Motor neuron (in vitro differentiated cells): ENCODE data around the gene C16orf95. TPM values are rescaled to one million over a fixed set of nuclear protein-coding genes. Genes with fewer than 3 reads are reported as not detected.

Experiments
- ATAC-seq, 8 experiments: fragments of 200-7000 bp; cut with Tn5 transposase; replicated peaks in 6 of 8; 2 replicates each; pipeline ENCODE4 v1.8.0; 2021; ENCODE audit warnings: mild to moderate bottlenecking in 8 of 8, moderate library complexity in 8 of 8
- H3K27ac ChIP-seq, 2 donors: fragments of 250-450 bp; sonication (Bioruptor Pico); 2 replicates each; pipeline ENCODE4 v1.9.0; 2021; ENCODE audit warnings: antibody characterized with exemption in 2 of 2, mild to moderate bottlenecking in 2 of 2, moderate library complexity in 1 of 2
- H3K4me1 ChIP-seq, 2 donors: fragments of 250-450 bp; sonication (Bioruptor Pico); replicated peaks in 1 of 2; 2 replicates each; pipeline ENCODE4 v1.6.1; 2021; ENCODE audit warnings: antibody characterized with exemption in 2 of 2, mild to moderate bottlenecking in 2 of 2, moderate library complexity in 1 of 2
- H3K4me3 ChIP-seq, 5 donors: fragments of 250-450 bp; sonication (Bioruptor Pico); 2 replicates each; pipeline ENCODE4 v1.9.0; 2021; ENCODE audit warnings: antibody characterized with exemption in 5 of 5, mild to moderate bottlenecking in 5 of 5, moderate library complexity in 4 of 5
- WGBS, 10 experiments: fragments of 450-650 bp; shearing (Covaris generic); methylation state at CpG; one replicate each; pipeline ENCODE4 v1.0.0; 2022; 5-methylcytosine and 5-hydroxymethylcytosine counted together
- in situ Hi-C, 9 experiments: fragments of 400-800 bp; cut with MboI; loops; one replicate each; pipeline ENCODE4 v1.15.0; 2021; ENCODE audit warnings: low sequenced_read_pairs in 9 of 9, low pct_unique_long_range_greater_than_20kb in 2 of 9; ENCODE audit not compliant: unreplicated experiment in 9 of 9
- total RNA-seq, 8 experiments: library from RNA; unstranded; fragments of 300-600 nt; gene quantifications; 2 replicates each; pipeline versions ENCODE4 v1.2.3 to v1.2.4, GENCODE V29; 2022

C16orf95 gene
- total RNA-seq, 8 experiments from 2014 or later, result 2.9 to 5.4 (median 4.2) TPM

DNA sequence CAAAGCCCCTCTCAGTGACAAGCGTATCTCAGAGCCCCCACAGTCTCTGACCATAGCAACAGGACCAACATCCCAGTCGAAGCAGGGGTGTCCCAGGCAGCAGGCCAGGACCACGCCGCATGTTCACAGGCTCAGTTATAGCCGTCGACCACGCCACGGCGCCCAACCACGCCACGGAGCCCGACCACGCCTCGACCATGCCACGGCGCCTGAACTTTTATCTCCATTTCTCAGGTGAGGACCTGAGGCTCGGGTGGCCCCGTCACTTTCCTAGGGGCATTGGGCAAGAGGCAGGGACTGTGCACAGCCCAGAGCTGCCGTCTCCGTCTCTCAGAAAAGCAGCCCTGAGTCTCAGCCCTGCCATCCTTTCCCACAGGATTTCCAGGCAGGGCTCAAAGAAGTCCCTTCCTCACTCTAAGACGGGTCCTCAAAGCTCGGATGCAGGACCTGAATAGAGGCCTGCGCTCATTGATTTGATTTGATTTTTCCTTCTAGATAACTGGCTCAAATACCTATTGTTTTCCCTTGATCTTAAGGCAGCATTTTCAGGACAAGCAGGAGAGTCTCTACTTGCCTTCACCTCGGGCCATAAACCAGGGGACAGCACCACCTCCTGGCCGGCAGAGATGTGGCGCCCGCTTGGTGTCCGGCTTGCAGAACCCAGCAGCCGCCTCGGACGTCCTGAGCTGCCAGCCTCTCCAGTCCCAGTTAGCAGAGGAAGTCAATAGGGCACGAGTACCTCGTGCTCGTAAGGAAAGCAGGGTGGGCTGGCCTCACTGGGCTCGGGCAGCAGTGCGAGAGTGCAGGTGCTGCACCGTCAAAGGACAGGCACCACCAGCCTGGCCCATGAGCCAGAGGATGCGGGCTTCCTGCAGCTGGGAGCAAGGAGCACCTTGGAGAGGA lies 38.8 kb downstream of the C16orf95 start:
- WGBS, 10 experiments, result 19 to 80% (median 33%) methylated on average over 3 to 20 of the region's 38 CpGs; no CpG with 5 or more reads in 5 of the 10 experiments
- no peak overlapping the region for H3K27ac ChIP-seq

DNA sequence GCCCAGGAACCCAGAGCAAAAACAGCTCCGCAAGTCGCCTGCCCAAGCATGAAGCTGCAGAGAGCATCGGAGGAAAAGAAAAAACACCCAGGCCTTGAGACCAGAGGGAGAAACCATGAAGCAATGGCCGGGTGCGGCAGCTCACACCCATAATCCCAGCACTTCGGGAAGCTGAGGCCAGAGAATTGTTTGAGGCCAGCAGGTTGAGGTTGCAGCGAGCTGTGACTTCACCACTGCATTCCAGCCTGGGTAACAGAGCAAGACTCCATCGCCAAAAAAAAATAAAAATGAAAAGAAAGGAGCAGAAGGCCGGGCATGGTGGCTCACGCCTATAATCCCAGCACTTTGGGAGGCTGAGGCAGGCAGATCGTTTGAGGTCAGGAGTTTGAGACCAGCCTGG lies 40.3 kb downstream of the C16orf95 start:
- no peak overlapping the region for H3K4me3 ChIP-seq
- peaks cover 10 to 11% of the 10 kb centered on the region in 2 donors for H3K4me1 ChIP-seq
- H3K27ac ChIP-seq, result no peak overlapping the region
- 70 to 100% (median 88%) methylated on average over 1 to 11 of the region's 11 CpGs; no CpG with 5 or more reads in 3 of the 10 experiments for WGBS, 10 experiments
- in situ Hi-C loops, result loop anchor here in 8 of 9 experiments (10.0 to 25.0 kb wide), 3 partner anchors 215 to 715 kb away; partner anchors contain the start of genes FOXC2 (in 7 of the 8) and MTHFSD (in 5 of the 8)
- ATAC-seq, result no peak

More for the DNA sequence above, 38.8 kb downstream of the C16orf95 start:
- in situ Hi-C loops, result loop anchor here in 8 of 9 experiments (10.0 to 25.0 kb wide), 3 partner anchors 216 to 716 kb away; partner anchors contain the start of genes FOXC2 (in 7 of the 8) and MTHFSD (in 5 of the 8)
- ATAC-seq, result peak; percentile 92 to 99 (median 97)
- H3K4me1 ChIP-seq, result peaks cover 10 to 11% of the 10 kb centered on the region in 2 donors
- H3K4me3 ChIP-seq, result no peak overlapping the region

DNA sequence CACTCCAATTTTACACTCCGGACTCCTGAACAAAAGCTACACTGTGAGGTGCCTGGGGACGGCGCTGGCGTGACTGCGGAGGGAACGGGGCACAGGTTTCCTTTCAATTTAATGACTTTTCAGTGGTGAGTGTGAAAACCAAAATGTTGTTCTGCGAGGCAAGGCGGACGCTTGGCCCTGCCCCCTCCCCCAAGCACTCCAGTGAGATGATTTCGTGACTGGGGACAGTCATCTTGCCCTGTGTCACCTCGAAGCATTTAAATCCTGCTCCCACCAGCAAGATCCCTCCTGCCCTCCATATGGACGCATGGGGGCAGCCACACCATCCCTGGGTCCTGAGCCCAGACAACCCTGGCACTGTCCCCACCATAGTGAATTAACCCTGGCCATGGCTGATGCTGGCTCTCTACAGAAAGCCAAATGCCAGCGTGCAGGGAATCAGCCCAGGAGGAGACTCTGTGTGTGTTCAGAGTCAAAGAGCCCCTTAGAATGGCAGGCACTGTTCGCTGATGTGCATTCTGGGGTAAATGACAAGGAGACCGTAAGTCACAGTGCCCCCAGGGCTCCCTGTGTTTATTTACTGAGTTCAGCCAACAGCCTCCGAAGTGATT lies 41.0 kb downstream of the C16orf95 start:
- peak in 4 of 8 experiments; percentile 7 to 24 (median 18) for ATAC-seq
- 60 to 100% (median 70%) methylated on average over 1 to 9 of the region's 16 CpGs; no CpG with 5 or more reads in 1 of the 10 experiments for WGBS, 10 experiments
- Histone ChIP-seq H3K4me1 (peaks cover 10 to 11% of the 10 kb centered on the region in 2 donors), H3K27ac (no peak overlapping the region), H3K4me3 (no peak overlapping the region)
- in situ Hi-C loops, result loop anchor here in 8 of 9 experiments (10.0 to 25.0 kb wide), 3 partner anchors 214 to 714 kb away; partner anchors contain the start of genes FOXC2 (in 7 of the 8) and MTHFSD (in 5 of the 8)

DNA sequence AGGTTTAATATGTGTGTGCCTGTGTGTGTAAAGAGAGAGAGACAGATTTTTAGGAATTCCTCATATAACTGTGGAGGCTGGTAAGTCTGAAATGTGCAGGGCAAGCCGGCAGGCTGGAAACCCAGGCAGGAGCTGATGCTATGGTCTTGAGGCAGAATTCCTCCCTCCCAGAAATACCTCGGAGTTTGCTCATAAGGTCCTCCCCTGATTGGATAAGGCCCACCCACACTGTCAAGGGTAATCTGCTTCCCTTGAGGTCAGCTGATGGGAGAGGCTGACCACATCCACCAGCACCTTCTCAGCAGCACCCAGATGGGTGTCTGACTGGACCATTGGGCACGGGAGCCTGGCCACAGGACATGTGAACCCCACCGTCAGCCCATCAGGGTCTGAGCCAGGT lies 42.4 kb downstream of the C16orf95 start:
- H3K4me3 ChIP-seq, result no peak overlapping the region
- peaks cover 10 to 11% of the 10 kb centered on the region in 2 donors for H3K4me1 ChIP-seq
- 40 to 100% (median 94%) methylated on average over 1 to 3 of the region's 4 CpGs; no CpG with 5 or more reads in 5 of the 10 experiments for WGBS, 10 experiments
- in situ Hi-C loops, result loop anchor here in 8 of 9 experiments (10.0 to 25.0 kb wide), 3 partner anchors 212 to 712 kb away; partner anchors contain the start of genes FOXC2 (in 7 of the 8) and MTHFSD (in 5 of the 8)
- no peak overlapping the region for H3K27ac ChIP-seq
- ATAC-seq, result no peak

DNA sequence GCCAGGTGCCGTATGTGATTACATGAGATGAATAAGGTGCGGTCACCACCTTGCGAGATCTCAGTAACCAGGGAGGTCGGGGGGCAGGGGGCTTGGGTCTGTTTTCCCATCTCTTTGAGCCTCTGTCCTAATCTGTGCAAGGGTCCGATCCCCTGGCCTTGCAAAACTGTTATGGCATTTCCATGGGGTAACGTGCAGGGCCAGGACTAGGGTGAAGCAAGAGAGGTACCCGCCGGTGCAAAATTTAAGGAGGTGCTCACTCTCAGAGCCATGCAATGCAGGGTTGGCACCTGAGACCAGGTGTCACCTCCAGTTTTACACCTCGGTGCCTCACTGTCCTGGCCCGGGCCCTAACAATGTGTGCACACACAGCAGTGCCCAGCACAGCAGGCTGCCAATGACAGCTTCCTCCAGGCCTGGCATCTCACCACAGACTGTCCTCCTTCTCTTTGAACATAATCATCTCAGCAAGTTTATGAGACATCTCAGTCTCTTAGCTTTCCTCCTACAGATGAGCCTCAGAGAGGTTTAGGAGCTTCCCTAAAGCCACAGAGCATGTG lies 43.6 kb downstream of the C16orf95 start:
- peaks cover 10 to 11% of the 10 kb centered on the region in 2 donors for H3K4me1 ChIP-seq
- in situ Hi-C loops, result loop anchor here in 2 of 9 experiments (10.0 kb wide), 1 partner anchor 709 kb away; the partner anchor contains the start of gene FOXC2 (in 2 of the 2)
- no peak overlapping the region for H3K4me3 ChIP-seq
- WGBS, 10 experiments, result 71 to 100% (median 90%) methylated on average over 1 to 3 of the region's 10 CpGs; no CpG with 5 or more reads in 3 of the 10 experiments
- no peak overlapping the region for H3K27ac ChIP-seq
- no peak for ATAC-seq

DNA sequence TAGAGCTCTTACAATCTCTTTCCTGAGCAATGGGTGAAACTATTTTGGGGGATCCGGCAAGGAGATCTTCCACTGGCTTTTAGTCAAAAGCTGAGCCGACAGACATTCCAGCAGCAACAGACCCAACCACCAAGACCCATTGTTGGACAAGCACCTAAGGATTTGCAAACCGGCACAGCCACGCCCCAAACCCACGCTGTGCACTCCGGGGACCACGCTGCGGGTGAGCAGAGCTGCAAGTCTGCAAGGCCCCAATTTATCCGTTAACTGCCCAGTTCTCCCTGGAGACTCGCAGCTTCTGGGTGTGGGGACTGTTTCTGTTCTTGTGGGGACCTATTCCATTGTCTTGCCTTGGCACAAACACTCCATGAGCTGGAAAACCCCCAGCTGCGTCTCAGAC lies 45.9 kb downstream of the C16orf95 start:
- Histone ChIP-seq H3K27ac (no peak overlapping the region), H3K4me3 (no peak overlapping the region), H3K4me1 (peaks cover 9 to 11% of the 10 kb centered on the region in 2 donors)
- no peak for ATAC-seq
- 87 to 90% (median 89%) methylated on average over 2 to 9 of the region's 11 CpGs; no CpG with 5 or more reads in 6 of the 10 experiments for WGBS, 10 experiments
- in situ Hi-C loops, result loop anchor here in 2 of 9 experiments (10.0 kb wide), 1 partner anchor 706 kb away; the partner anchor contains the start of gene FOXC2 (in 2 of the 2)

DNA sequence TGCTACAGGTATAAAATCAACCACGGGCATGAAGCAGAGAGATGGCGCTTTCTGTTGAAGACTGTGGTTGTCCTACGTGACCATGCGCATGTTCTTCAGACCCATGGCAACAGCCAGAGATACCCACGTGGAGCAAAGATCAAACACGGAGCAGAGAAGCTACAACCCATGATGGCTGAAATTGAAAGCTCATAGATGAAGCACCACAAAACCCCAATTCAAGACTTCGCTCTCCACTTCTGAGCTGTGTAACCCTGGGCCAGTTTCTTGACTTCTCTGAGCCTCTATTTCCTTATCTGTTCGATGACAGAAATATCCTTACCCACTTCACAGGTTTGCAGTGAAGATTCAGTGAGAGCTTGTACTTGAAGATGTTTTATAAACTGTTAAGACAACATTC lies 49.6 kb downstream of the C16orf95 start:
- H3K27ac ChIP-seq, result no peak overlapping the region
- ATAC-seq, result no peak
- H3K4me3 ChIP-seq, result no peak overlapping the region
- in situ Hi-C loops, result no loop called here
- 59 to 100% (median 86%) methylated on average over 1 to 7 of the region's 8 CpGs; no CpG with 5 or more reads in 2 of the 10 experiments for WGBS, 10 experiments
- H3K4me1 ChIP-seq, result peaks cover 0 to 17% of the 10 kb centered on the region in 2 donors

DNA sequence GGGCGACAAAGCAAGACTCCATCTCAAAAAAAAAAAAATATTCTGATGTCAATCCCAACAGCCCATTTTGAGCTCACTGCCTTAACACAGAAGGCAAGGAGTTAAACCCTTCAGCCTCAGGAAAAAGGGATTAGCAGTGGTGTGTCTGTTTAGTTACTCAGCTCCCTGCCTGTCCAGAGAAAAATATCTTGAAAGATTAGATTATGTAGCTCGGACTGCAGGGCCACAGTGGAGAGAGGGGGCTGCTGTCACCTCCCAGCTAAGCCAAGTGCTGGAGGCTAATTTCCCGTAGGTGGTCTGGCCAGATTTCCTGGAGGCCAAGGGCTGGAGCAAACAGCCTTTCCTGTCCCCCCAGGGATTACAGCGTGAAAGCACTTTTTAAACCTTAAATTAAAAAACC lies 50.3 kb downstream of the C16orf95 start:
- H3K4me3 ChIP-seq, result no peak overlapping the region
- 0 to 94% (median 43%) methylated on average over 1 to 3 of the region's 4 CpGs; no CpG with 5 or more reads in 3 of the 10 experiments for WGBS, 10 experiments
- in situ Hi-C loops, result no loop called here
- ATAC-seq, result no peak
- H3K4me1 ChIP-seq, result peaks cover 0 to 17% of the 10 kb centered on the region in 2 donors
- H3K27ac ChIP-seq, result no peak overlapping the region

DNA sequence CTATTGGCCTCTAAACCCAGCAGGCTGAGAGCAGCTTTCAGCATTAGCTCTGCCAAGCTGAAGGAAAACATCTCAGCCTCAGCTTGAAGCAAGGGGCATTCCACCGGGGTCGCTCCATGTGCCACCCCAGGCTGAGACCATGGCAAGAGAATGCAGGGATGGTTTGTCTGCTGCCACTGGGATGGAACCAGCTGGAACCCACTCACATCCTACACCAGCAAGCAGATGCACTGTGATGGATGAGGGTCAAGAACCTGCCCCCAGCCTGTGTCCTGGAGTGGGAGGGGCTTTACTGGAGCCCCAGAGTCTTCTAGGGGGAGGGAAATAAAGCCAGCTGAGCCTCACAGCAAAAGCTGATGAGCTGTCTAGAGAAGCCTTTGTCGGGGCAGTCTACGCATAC lies 51.9 kb downstream of the C16orf95 start:
- ATAC-seq, result no peak
- no peak overlapping the region for H3K4me3 ChIP-seq
- in situ Hi-C loops, result no loop called here
- WGBS, 10 experiments, result 87 to 100% (median 94%) methylated on average over 1 to 4 of the region's 4 CpGs; no CpG with 5 or more reads in 6 of the 10 experiments
- no peak overlapping the region for H3K27ac ChIP-seq
- H3K4me1 ChIP-seq, result peaks cover 0 to 17% of the 10 kb centered on the region in 2 donors

DNA sequence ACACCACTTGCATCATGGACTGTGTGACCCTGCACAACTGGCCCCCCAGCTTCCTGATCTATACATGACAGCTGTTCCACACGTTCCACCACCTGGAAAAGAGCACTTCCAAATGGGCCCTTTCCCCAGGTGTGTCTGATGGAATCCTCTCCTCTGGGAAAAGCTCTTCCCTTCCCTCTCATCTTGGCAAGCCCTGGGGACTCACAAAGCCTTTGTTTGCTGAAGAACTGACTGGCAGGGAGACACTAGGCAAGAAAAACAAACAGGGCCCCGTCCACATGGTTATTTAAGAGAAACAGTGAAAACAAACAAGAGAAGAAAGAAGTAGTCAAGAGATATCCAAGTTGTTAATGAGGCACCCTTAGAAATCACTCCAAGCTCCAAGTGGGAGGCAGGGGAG lies 52.6 kb downstream of the C16orf95 start:
- in situ Hi-C loops, result no loop called here
- Histone ChIP-seq H3K4me1 (peaks cover 0 to 17% of the 10 kb centered on the region in 2 donors), H3K4me3 (no peak overlapping the region), H3K27ac (no peak overlapping the region)
- 0 to 40% (median 29%) methylated on average over 1 of the region's 2 CpGs; no CpG with 5 or more reads in 4 of the 10 experiments for WGBS, 10 experiments
- peak in 1 of 8 experiments; percentile 82 for ATAC-seq

DNA sequence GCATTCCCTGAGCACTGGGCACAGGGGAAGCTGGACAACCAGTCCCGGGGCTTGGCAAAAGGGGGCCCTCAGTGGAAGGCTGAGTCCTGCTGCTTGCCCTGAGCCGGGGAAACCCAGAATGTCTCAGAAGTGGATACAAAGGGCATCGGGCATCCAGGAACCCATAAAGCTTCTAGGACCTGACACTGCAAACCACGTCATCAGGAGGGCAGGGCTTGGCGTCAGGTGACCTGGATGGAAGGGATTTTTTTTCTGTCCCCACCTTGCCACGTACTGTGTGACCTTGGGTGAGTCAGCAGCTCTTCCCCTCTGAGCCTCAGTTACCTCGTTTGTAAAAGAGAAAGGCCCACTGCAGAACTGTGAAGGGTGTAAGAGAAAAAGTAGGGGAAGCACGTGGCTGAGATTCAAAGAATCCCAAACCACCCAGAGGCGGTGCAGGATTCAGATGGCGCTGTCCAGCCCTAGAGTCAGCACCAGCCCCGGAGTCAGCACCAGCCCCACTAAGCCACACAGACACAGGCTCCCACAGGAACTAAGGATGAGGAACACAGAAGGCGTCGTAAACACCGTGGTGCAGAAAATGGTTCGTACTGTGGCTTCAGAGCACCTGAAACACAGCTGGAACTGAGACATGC lies 53.7 kb downstream of the C16orf95 start:
- Histone ChIP-seq H3K27ac (no peak overlapping the region), H3K4me1 (peaks cover 0 to 17% of the 10 kb centered on the region in 2 donors), H3K4me3 (no peak overlapping the region)
- ATAC-seq, result peak in 1 of 8 experiments; percentile 39
- in situ Hi-C loops, result no loop called here
- 59 to 100% (median 90%) methylated on average over 2 to 5 of the region's 15 CpGs for WGBS, 10 experiments

DNA sequence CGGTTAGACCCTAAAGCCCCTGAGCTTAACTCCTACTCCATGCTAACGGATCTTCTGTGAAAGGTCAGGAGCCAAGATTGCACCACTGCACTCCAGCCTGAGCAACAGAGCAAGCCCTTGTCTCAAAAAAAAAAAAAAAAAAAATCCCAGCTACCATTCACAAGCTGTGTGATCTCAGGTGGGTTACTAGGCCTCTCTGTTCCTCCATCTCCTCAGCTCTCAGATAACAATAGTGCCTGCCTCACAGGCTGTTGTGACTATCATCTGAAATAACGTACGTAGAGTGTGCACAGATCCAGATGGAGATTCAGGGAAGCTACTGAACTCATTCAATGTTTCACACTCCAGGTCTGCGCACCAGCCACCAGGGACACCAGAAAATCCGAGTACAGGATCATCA lies 57.8 kb downstream of the C16orf95 start:
- 33 to 100% (median 83%) methylated on average over 1 to 4 of the region's 6 CpGs; no CpG with 5 or more reads in 3 of the 10 experiments for WGBS, 10 experiments
- no peak overlapping the region for H3K4me3 ChIP-seq
- no peak overlapping the region for H3K27ac ChIP-seq
- ATAC-seq, result no peak
- in situ Hi-C loops, result no loop called here
- no peaks in the 10 kb centered on the region for H3K4me1 ChIP-seq
